A673 (cell line): ENCODE results near the gene RABL6. TPM values are rescaled to one million over a fixed set of nuclear protein-coding genes. Genes with fewer than 3 reads are reported as not detected.
"Not testable (repeated sequence)": the region's sequence is repeated elsewhere in the genome, so short reads cannot be mapped to it uniquely, and the experiment has no call there.

Experiments used
- BruUV-seq: library from RNA; stranded (reverse); fragments of 400-500 nt; replicated peaks from 2 replicates; lab custom pipeline; 2021; lab: Mats Ljungman, UMichigan
- CTCF ChIA-PET: fragments of 300-600 bp; sonication (Branson Sonifier 250); formaldehyde crosslinking; loops from one replicate; lab custom pipeline; 2022; ENCODE audit warnings: antibody characterized with exemption; lab: Charles Lee
- POLR2A ChIA-PET: fragments of 300-600 bp; sonication (Branson Sonifier 250); formaldehyde crosslinking; loops from one replicate; lab custom pipeline; 2022; ENCODE audit warnings: antibody characterized with exemption; ENCODE audit not compliant: low non-redundant PET; lab: Charles Lee
- DNase-seq: peaks from one replicate; pipeline ENCODE4 v3.0.0-alpha.2; 2015; ENCODE audit warnings: low spot score
- H3K27ac ChIP-seq: fragments of 200-600 bp; sonication (generic); 2 replicates; pipeline ENCODE4 v1.5.1; 2016; ENCODE audit warnings: mixed run types, low read depth, mild to moderate bottlenecking, mixed read lengths, antibody characterized with exemption, low read length; ENCODE audit not compliant: poor library complexity, severe bottlenecking
- H3K27me3 ChIP-seq: fragments of 200-600 bp; sonication (generic); replicated peaks from 2 replicates; pipeline ENCODE4 v1.6.1; 2017; ENCODE audit warnings: mixed run types, low read depth, mild to moderate bottlenecking, mixed read lengths, antibody characterized with exemption, low read length; ENCODE audit not compliant: insufficient read depth, poor library complexity
- H3K36me3 ChIP-seq: fragments of 200-600 bp; sonication (generic); 2 replicates; pipeline ENCODE4 v1.6.1; 2016; ENCODE audit warnings: mixed run types, mild to moderate bottlenecking, mixed read lengths, antibody characterized with exemption, low read length; ENCODE audit not compliant: insufficient read depth, poor library complexity, severe bottlenecking
- H3K4me1 ChIP-seq: fragments of 200-600 bp; sonication (generic); 2 replicates; pipeline ENCODE4 v1.6.1; 2017; ENCODE audit warnings: mixed run types, mild to moderate bottlenecking, mixed read lengths, antibody characterized with exemption, low read length; ENCODE audit not compliant: insufficient read depth, poor library complexity, severe bottlenecking
- H3K4me3 ChIP-seq: fragments of 200-600 bp; sonication (generic); 2 replicates; pipeline ENCODE4 v1.5.1; 2016; ENCODE audit warnings: low read depth, mixed run types, mild to moderate bottlenecking, mixed read lengths, low read length; ENCODE audit not compliant: poor library complexity, severe bottlenecking
- H3K9me3 ChIP-seq: fragments of 200-600 bp; sonication (generic); 2 replicates; pipeline ENCODE4 v1.6.1; 2016; ENCODE audit warnings: mixed run types, low read depth, mild to moderate bottlenecking, mixed read lengths, antibody characterized with exemption, low read length; ENCODE audit not compliant: poor library complexity, severe bottlenecking
- CTCF ChIP-seq: fragments of 300-800, 200-600 bp; sonication (generic); conservative IDR thresholded peaks from 2 replicates; pipeline ENCODE4 v1.5.1; 2017; ENCODE audit warnings: low read depth, mild to moderate bottlenecking, antibody characterized with exemption, low read length, moderate library complexity, mixed read lengths
- EZH2 ChIP-seq: fragments of 200-600 bp; sonication (generic); IDR thresholded peaks from 2 replicates; pipeline ENCODE4 v1.6.1; 2017; ENCODE audit warnings: borderline replicate concordance, low read depth, mild to moderate bottlenecking, mixed read lengths, antibody characterized with exemption, low read length; ENCODE audit not compliant: poor library complexity, severe bottlenecking
- intact Hi-C: fragments of 100-400 bp; cut with micrococcal nuclease; formaldehyde crosslinking; loops from one replicate; pipeline ENCODE4 v1.10.0; 2022; ENCODE audit not compliant: unreplicated experiment
- total RNA-seq: library from RNA; stranded (reverse); gene quantifications from 2 replicates; pipeline ENCODE4 v1.2.3, GENCODE V29; 2021

RABL6 gene
- total RNA-seq, 1 experiment from 2014 or later = 210 TPM

DNA sequence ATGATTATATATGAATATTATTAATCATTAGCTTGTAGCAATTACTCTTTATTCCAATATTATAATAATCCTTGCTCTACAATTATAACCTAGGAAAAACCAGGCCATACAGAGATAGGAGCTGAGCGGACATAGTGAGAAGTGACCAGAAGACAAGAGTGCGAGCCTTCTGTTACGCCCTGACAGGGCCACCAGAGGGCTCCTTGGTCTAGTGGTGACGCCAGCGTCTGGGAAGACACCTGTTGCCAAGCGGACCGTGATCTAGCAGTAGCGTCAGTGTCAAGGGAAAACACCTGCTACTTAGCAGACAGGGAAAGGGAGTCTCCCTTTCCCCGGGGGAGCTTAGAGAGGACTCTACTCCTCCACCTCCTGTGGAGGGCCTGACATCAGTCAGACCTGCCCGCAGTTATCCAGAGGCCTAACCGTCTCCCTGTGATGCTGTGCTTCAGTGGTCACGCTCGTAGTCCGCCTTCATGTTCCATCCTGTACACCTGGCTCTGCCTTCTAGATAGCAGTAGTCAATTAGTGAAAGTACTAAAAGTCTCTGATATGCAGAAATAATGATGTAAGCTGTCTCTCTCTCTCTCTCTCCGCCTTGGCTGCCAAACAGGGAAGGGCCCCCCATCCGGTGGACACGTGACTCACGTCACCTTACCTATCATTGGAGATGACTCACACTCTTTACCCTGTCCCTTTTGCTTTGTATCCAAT is 41.2 kb upstream of the RABL6 start:
- CTCF ChIA-PET = interaction anchor here (0.6 to 0.9 kb wide), 2 partner anchors 13 to 283 kb away, joined by 3 to 6 read pairs; no protein-coding TSS in a partner anchor
- BruUV-seq, H3K27me3 ChIP-seq, DNase-seq, H3K9me3 ChIP-seq, H3K36me3 ChIP-seq, H3K4me3 ChIP-seq, H3K27ac ChIP-seq, intact Hi-C loops, H3K4me1 ChIP-seq: not testable (repeated sequence)
- peak; percentile 48 for TF ChIP-seq CTCF
- POLR2A ChIA-PET = interaction anchor here (0.6 kb wide), 1 partner anchor 10 kb away, joined by 8 read pairs; no protein-coding TSS in a partner anchor

- peak overlapping the region; percentile 44 for H3K4me3 ChIP-seq
- H3K36me3 ChIP-seq = no peaks in the 10 kb centered on the region
- ChIA-PET POLR2A (no interaction called here), CTCF (interaction anchor here (0.6 to 0.7 kb wide), 4 partner anchors 8 to 223 kb away, joined by 3 to 14 read pairs (median 4); partner anchors contain the start of gene PAXX)
- no peaks in the 10 kb centered on the region for H3K4me1 ChIP-seq
- H3K27ac ChIP-seq = no peak overlapping the region
- TF ChIP-seq CTCF (peak; percentile 65), EZH2 (no peak)
- peak; percentile 73 for DNase-seq
- BruUV-seq = no TSS peak
- intact Hi-C loops = no loop called here
- H3K27me3 ChIP-seq = no peaks in the 10 kb centered on the region
- peaks cover 7% of the 10 kb centered on the region for H3K9me3 ChIP-seq
Observed at GRCh38 chr9:136769710-136770191, 38.0 kb upstream of the RABL6 start.

DNA sequence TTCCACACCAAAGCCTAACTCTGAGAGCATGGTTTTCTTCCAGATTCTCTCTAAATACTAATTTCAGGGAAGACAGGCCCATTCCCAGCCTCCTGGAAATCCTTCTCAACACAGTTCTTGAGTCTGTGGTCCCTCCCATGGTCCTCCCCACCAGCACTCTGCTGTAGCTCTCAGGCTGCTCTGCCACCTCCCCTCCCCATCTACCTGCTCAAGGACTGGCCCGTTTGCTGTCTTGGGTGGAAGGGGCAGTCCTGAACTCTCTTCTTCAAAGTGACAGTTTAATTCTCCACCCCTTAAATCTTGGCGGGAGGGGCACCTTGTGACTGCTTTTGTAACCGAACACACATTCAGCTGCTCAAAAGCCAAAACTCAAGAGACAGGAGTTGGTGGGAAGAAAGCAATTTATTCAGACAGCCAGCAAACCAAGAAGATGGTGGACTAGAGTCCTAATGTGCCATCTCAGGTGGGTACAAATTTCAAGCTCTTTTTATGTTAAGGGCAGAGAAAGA is 35.8 kb upstream of the RABL6 start:
- Histone ChIP-seq H3K27me3 (no peaks in the 10 kb centered on the region), H3K4me1 (no peaks in the 10 kb centered on the region), H3K4me3 (no peak overlapping the region), H3K9me3 (peaks cover 7% of the 10 kb centered on the region), H3K27ac (no peak overlapping the region), H3K36me3 (no peaks in the 10 kb centered on the region)
- BruUV-seq = no TSS peak
- CTCF ChIA-PET = interaction anchor here (0.5 to 0.8 kb wide), 2 partner anchors 194 to 278 kb away, joined by 3 to 11 read pairs; no protein-coding TSS in a partner anchor
- TF ChIP-seq CTCF (no peak), EZH2 (no peak)
- POLR2A ChIA-PET = no interaction called here
- intact Hi-C loops = no loop called here
- no peak for DNase-seq
